GM23248 (cell line): Measurements from ENCODE around the gene SPRR4. TPM values are rescaled to one million over a fixed set of nuclear protein-coding genes. Genes with fewer than 3 reads are reported as not detected.

ENCODE experiments used
- DNase-seq: peaks from one replicate; pipeline ENCODE4 v3.0.0-alpha.2; 2015
- H2AFZ ChIP-seq: fragments of 200-600 bp; sonication (generic); 2 replicates; pipeline ENCODE4 v1.6.1; 2016; ENCODE audit warnings: antibody characterized with exemption
- H3F3A ChIP-seq: fragments of 200-600 bp; sonication (generic); 2 replicates; pipeline ENCODE4 v1.6.1; 2016; ENCODE audit warnings: mild to moderate bottlenecking, antibody characterized with exemption, mixed run types; ENCODE audit not compliant: insufficient read depth
- H3K27ac ChIP-seq: fragments of 200-600 bp; sonication (generic); 2 replicates; pipeline ENCODE4 v1.5.1; 2016; ENCODE audit warnings: mild to moderate bottlenecking
- H3K27me3 ChIP-seq: fragments of 200-600 bp; sonication (generic); replicated peaks from 2 replicates; pipeline ENCODE4 v1.6.1; 2016; ENCODE audit warnings: mild to moderate bottlenecking; ENCODE audit not compliant: insufficient read depth
- H3K36me3 ChIP-seq: fragments of 200-600 bp; sonication (generic); 2 replicates; pipeline ENCODE4 v1.6.1; 2016; ENCODE audit warnings: low read depth, mild to moderate bottlenecking
- H3K4me1 ChIP-seq: fragments of 200-600 bp; sonication (generic); 2 replicates; pipeline ENCODE4 v1.6.1; 2016; ENCODE audit warnings: mild to moderate bottlenecking; ENCODE audit not compliant: insufficient read depth
- H3K4me2 ChIP-seq: fragments of 200-600 bp; sonication (generic); one replicate; pipeline ENCODE4 v1.6.1; 2016; ENCODE audit warnings: mild to moderate bottlenecking; ENCODE audit not compliant: unreplicated experiment
- H3K4me3 ChIP-seq: fragments of 200-600 bp; sonication (generic); 2 replicates; pipeline ENCODE4 v1.5.1; 2016; ENCODE audit warnings: mild to moderate bottlenecking
- H3K79me2 ChIP-seq: fragments of 200-600 bp; sonication (generic); 2 replicates; pipeline ENCODE4 v1.6.1; 2016; ENCODE audit warnings: mild to moderate bottlenecking; ENCODE audit not compliant: insufficient read depth
- H3K9ac ChIP-seq: fragments of 200-600 bp; sonication (generic); 2 replicates; pipeline ENCODE4 v1.6.1; 2016; ENCODE audit warnings: mild to moderate bottlenecking
- H3K9me2 ChIP-seq: fragments of 200-600 bp; sonication (generic); 2 replicates; pipeline ENCODE4 v1.6.1; 2016; ENCODE audit warnings: mixed run types, mild to moderate bottlenecking, moderate library complexity; ENCODE audit not compliant: insufficient read depth
- H3K9me3 ChIP-seq: fragments of 200-600 bp; sonication (generic); one replicate; pipeline ENCODE4 v1.6.1; 2017; ENCODE audit warnings: low read depth
- H4K20me1 ChIP-seq: fragments of 200-600 bp; sonication (generic); 2 replicates; pipeline ENCODE4 v1.6.0; 2016; ENCODE audit not compliant: insufficient read depth
- EZH2 ChIP-seq: fragments of 200-600 bp; sonication (generic); IDR thresholded peaks from 2 replicates; pipeline ENCODE4 v1.6.1; 2018; ENCODE audit warnings: antibody characterized with exemption, mild to moderate bottlenecking; ENCODE audit not compliant: insufficient read depth, poor library complexity, severe bottlenecking
- EZH2phosphoT487 ChIP-seq: fragments of 200-600 bp; sonication (generic); IDR thresholded peaks from 2 replicates; pipeline ENCODE4 v1.6.1; 2018; ENCODE audit warnings: antibody characterized with exemption, moderate library complexity, mild to moderate bottlenecking, low read depth; ENCODE audit not compliant: insufficient read depth
- WGBS, 2 experiments: methylation state at CpG; one replicate each; pipeline ENCODE4 v1.1.6; 2015 to 2017; ENCODE audit warnings: low lambda C conversion rate in 2 of 2, low coverage in 1 of 2; ENCODE audit errors: missing lambda C conversion rate in 2 of 2; 5-methylcytosine and 5-hydroxymethylcytosine counted together
- in situ Hi-C: fragments of 300-500 bp; cut with MboI; formaldehyde crosslinking; loops from 2 replicates; pipeline ENCODE4 v1.15.0; 2020
- polyA plus RNA-seq: library from polyadenylated mRNA; unstranded; fragments of >200 nt; fragmentation: Nextera tagmentation; extraction: Ambion mirVana; gene quantifications from 2 replicates; pipeline ENCODE4 v1.2.1, GENCODE V29; 2016
- total RNA-seq: library from RNA; depleted of rRNA; stranded (reverse); fragments of >200 nt; shearing (Covaris generic); gene quantifications from 2 replicates; pipeline ENCODE4 v1.2.3, GENCODE V29; 2014

SPRR4 gene
- total and polyA plus RNA-seq, 2 experiments from 2014 or later, result not detected

DNA sequence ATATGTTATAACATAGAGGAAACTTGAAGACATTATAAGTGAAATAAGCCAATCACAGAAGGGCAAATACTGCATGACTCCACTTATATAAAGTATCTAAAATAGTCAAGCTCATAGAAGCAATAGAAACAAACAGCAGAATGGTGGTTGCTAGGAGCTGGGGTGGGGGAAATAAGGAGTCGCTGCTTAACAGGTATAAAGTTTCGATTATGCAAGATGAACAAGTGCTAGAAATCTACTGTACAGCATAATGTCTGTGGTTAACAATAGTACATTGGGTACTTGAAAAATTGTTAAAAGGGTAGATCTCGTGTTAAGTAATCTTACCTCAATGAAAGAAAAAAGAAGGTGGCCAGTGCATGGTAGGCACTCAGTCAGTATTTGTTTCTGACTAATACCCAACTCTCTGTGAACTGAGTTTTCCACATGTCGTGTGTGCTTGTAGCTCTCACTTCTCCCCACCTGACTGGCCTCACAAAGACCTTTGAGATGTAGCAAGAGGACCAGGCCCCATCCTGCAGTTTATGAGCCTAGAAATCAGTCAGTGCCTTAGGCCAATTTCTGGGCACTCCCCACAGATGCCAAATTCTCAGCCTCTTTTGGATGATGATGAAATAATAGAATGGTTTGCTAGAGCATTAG, 38.2 kb upstream of the SPRR4 start:
- no peak overlapping the region for H3K27ac ChIP-seq
- H3K9me3 ChIP-seq, result no peaks in the 10 kb centered on the region
- TF ChIP-seq EZH2phosphoT487 (no peak), EZH2 (no peak)
- 37 to 39% methylated on average over 4 of the region's 4 CpGs for WGBS, 2 experiments
- no peaks in the 10 kb centered on the region for H3F3A ChIP-seq
- H3K36me3 ChIP-seq, result no peaks in the 10 kb centered on the region
- no peaks in the 10 kb centered on the region for H3K79me2 ChIP-seq
- H3K4me2 ChIP-seq, result no peak overlapping the region
- H3K4me1 ChIP-seq, result no peaks in the 10 kb centered on the region
- DNase-seq, result no peak
- H3K9ac ChIP-seq, result no peak overlapping the region
- in situ Hi-C loops, result no loop called here
- H4K20me1 ChIP-seq, result no peaks in the 10 kb centered on the region
- no peaks in the 10 kb centered on the region for H3K9me2 ChIP-seq
- no peak overlapping the region for H2AFZ ChIP-seq
- peaks cover 10% of the 10 kb centered on the region for H3K27me3 ChIP-seq
- no peak overlapping the region for H3K4me3 ChIP-seq

- DNase-seq, result no peak
- H3K4me2 ChIP-seq, result no peak overlapping the region
- H3F3A ChIP-seq, result no peaks in the 10 kb centered on the region
- peaks cover 10% of the 10 kb centered on the region for H3K27me3 ChIP-seq
- H3K4me1 ChIP-seq, result no peaks in the 10 kb centered on the region
- TF ChIP-seq EZH2phosphoT487, result no peak
- no peak for TF ChIP-seq EZH2
- no peaks in the 10 kb centered on the region for H3K9me2 ChIP-seq
- H3K36me3 ChIP-seq, result no peaks in the 10 kb centered on the region
- H3K9ac ChIP-seq, result no peak overlapping the region
- H3K4me3 ChIP-seq, result no peak overlapping the region
- no peak overlapping the region for H3K27ac ChIP-seq
- H2AFZ ChIP-seq, result no peak overlapping the region
- H4K20me1 ChIP-seq, result no peaks in the 10 kb centered on the region
- no peaks in the 10 kb centered on the region for H3K9me3 ChIP-seq
- H3K79me2 ChIP-seq, result no peaks in the 10 kb centered on the region
- WGBS, 2 experiments, result 3% methylated on average over 2 of the region's 2 CpGs
- in situ Hi-C loops, result no loop called here
These were observed 37.3 kb upstream of the SPRR4 start for GRCh38 chr1:152933196-152933595.

DNA sequence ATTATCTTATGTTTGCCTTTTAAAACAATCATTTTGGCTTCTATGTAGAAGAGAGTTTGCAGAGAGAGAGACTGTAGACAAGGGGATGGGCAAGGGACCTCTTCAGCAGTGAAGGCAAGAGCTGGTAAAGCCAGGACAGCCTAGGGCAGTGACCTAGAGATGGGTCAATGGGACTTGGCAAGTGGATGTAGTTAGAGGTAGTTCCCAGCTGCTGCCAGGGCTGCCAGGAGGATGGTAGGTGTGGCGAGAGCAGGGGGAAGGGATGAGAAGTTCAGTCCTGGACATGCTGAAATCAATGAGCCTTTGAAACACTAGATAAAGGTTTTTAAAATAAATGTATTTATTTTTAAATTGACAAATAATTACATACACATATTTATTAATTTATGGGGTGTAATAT, 29.8 kb upstream of the SPRR4 start:
- no peaks in the 10 kb centered on the region for H4K20me1 ChIP-seq
- TF ChIP-seq EZH2phosphoT487, result no peak
- no peak for TF ChIP-seq EZH2
- no peaks in the 10 kb centered on the region for H3K9me3 ChIP-seq
- H3K4me1 ChIP-seq, result no peaks in the 10 kb centered on the region
- no peak overlapping the region for H3K27ac ChIP-seq
- no peak overlapping the region for H3K4me2 ChIP-seq
- no peak overlapping the region for H2AFZ ChIP-seq
- in situ Hi-C loops, result no loop called here
- no peaks in the 10 kb centered on the region for H3K36me3 ChIP-seq
- no peaks in the 10 kb centered on the region for H3K79me2 ChIP-seq
- 19 to 27% methylated on average over 1 of the region's 1 CpG for WGBS, 2 experiments
- no peaks in the 10 kb centered on the region for H3F3A ChIP-seq
- DNase-seq, result no peak
- no peak overlapping the region for H3K9ac ChIP-seq
- no peaks in the 10 kb centered on the region for H3K27me3 ChIP-seq
- no peaks in the 10 kb centered on the region for H3K9me2 ChIP-seq
- no peak overlapping the region for H3K4me3 ChIP-seq

- WGBS, 2 experiments, result 23 to 35% methylated on average over 8 of the region's 8 CpGs
- no peaks in the 10 kb centered on the region for H3K9me3 ChIP-seq
- no peak overlapping the region for H3K4me3 ChIP-seq
- in situ Hi-C loops, result no loop called here
- H3K27ac ChIP-seq, result no peak overlapping the region
- no peak overlapping the region for H2AFZ ChIP-seq
- H3K36me3 ChIP-seq, result no peaks in the 10 kb centered on the region
- DNase-seq, result no peak
- H3K9ac ChIP-seq, result no peak overlapping the region
- H3K79me2 ChIP-seq, result no peaks in the 10 kb centered on the region
- H3F3A ChIP-seq, result no peaks in the 10 kb centered on the region
- no peaks in the 10 kb centered on the region for H3K27me3 ChIP-seq
- no peaks in the 10 kb centered on the region for H3K9me2 ChIP-seq
- H4K20me1 ChIP-seq, result no peaks in the 10 kb centered on the region
- no peaks in the 10 kb centered on the region for H3K4me1 ChIP-seq
- no peak for TF ChIP-seq EZH2phosphoT487
- TF ChIP-seq EZH2, result no peak
- H3K4me2 ChIP-seq, result no peak overlapping the region
These were observed 29.3 kb upstream of the SPRR4 start for GRCh38 chr1:152941037-152941711.
